ENCODE data around the gene SLC17A6.

GRCh38 chr11:22426915-22427314 lies 88.7 kb downstream of the SLC17A6 start:
- TF ChIP-seq CTCF (optimal IDR thresholded peaks at IDR 0.05 in 1 of 3, IDR thresholded peaks at IDR 0.05 in 1 of 3, conservative IDR thresholded peaks at IDR 0.05 in 1 of 3; ENCODE audit: extremely low read depth in 1 of 3, insufficient read depth in 2 of 3, low read length in 3 of 3) (no peak), EZH2 (IDR thresholded peaks at IDR 0.05; ENCODE audit: low read length) (no peak)

Data from keratinocyte (primary cell).